ENCODE data around the gene EFHC2.
"Not testable (repeated sequence)": the region's sequence is repeated elsewhere in the genome, so short reads cannot be mapped to it uniquely, and the experiment has no call there.

The EFHC2 gene

GRCh38 chrX:44228621-44229020, 114.9 kb downstream of the EFHC2 start:
- no peak for DNase-seq

GRCh38 chrX:44227991-44228390, 115.5 kb downstream of the EFHC2 start:
- DNase-seq = no peak

GRCh38 chrX:44225667-44226066, 117.8 kb downstream of the EFHC2 start:
- no peak for DNase-seq

GRCh38 chrX:44224760-44225159, 118.7 kb downstream of the EFHC2 start:
- DNase-seq = no peak

GRCh38 chrX:44223150-44223549, 120.3 kb downstream of the EFHC2 start:
- no peak for DNase-seq

- no peak for DNase-seq
These were observed 125.0 kb downstream of the EFHC2 start for GRCh38 chrX:44218465-44218864.

- DNase-seq = no peak
These were observed 127.3 kb downstream of the EFHC2 start for GRCh38 chrX:44216171-44216570.

GRCh38 chrX:44203791-44204190, 139.7 kb downstream of the EFHC2 start:
- no peak for DNase-seq

GRCh38 chrX:44202596-44202995, 140.9 kb downstream of the EFHC2 start:
- no peak for DNase-seq

GRCh38 chrX:44189116-44189515, 154.4 kb downstream of the EFHC2 start:
- no peak for DNase-seq

GRCh38 chrX:44187915-44188314, 155.6 kb downstream of the EFHC2 start:
- not testable (repeated sequence) for DNase-seq

GRCh38 chrX:44183329-44183728, 160.1 kb downstream of the EFHC2 start:
- no peak for DNase-seq

GRCh38 chrX:44178274-44179053, 165.0 kb downstream of the EFHC2 start:
- DNase-seq = no peak

GRCh38 chrX:44175455-44175854, 168.0 kb downstream of the EFHC2 start:
- no peak for DNase-seq

- no peak for DNase-seq
These were observed 169.4 kb downstream of the EFHC2 start for GRCh38 chrX:44174061-44174460.

GRCh38 chrX:44173219-44173618, 170.3 kb downstream of the EFHC2 start:
- peak; percentile 45 for DNase-seq

GRCh38 chrX:44167116-44167515, 176.4 kb downstream of the EFHC2 start:
- DNase-seq = no peak

GRCh38 chrX:44162964-44163475, 180.5 kb downstream of the EFHC2 start:
- DNase-seq = peak; percentile 91

GRCh38 chrX:44157858-44158257, 185.6 kb downstream of the EFHC2 start:
- no peak for DNase-seq

GRCh38 chrX:44157283-44157682, 186.2 kb downstream of the EFHC2 start:
- no peak for DNase-seq

- DNase-seq = no peak
These were observed 186.7 kb downstream of the EFHC2 start for GRCh38 chrX:44156726-44157125.

- DNase-seq = peak; percentile 61
These were observed 188.3 kb downstream of the EFHC2 start for GRCh38 chrX:44155126-44155525.

- DNase-seq = no peak
These were observed 190.6 kb downstream of the EFHC2 start for GRCh38 chrX:44152852-44153251.

- DNase-seq = no peak
These were observed 196.3 kb downstream of the EFHC2 start for GRCh38 chrX:44147130-44147529.
